OCI-LY1 (cell line): ENCODE measurements around the gene C9.
"Not testable (repeated sequence)": the region's sequence is repeated elsewhere in the genome, so short reads cannot be mapped to it uniquely, and the experiment has no call there.

Experiments used
- CTCF ChIP-seq: fragments of 200-600 bp; sonication (generic), shearing (Covaris generic); IDR thresholded peaks from 2 replicates; pipeline ENCODE4 v1.5.1; 2017; ENCODE audit warnings: mild to moderate bottlenecking, antibody characterized with exemption, low read length, moderate library complexity, mixed read lengths
- EZH2 ChIP-seq: fragments of 200-600 bp; sonication (generic), shearing (Covaris generic); IDR thresholded peaks from 2 replicates; pipeline ENCODE4 v1.8.0; 2017; ENCODE audit warnings: borderline replicate concordance, mixed run types, mild to moderate bottlenecking, antibody characterized with exemption, low read length, moderate library complexity, mixed read lengths

- not testable (repeated sequence) for TF ChIP-seq CTCF, EZH2
Observed at GRCh38 chr5:39234494-39234893, 129.8 kb downstream of the C9 start.
